Measurements from ENCODE around the gene ZNF786. TPM values are rescaled to one million over a fixed set of nuclear protein-coding genes. Genes with fewer than 3 reads are reported as not detected.
"Not testable (repeated sequence)": the region's sequence is repeated elsewhere in the genome, so short reads cannot be mapped to it uniquely, and the experiment has no call there.

ZNF786 gene
- total RNA-seq, 4 donors from 2014 or later, result 8.3 to 19.1 (median 16.3) TPM

DNA sequence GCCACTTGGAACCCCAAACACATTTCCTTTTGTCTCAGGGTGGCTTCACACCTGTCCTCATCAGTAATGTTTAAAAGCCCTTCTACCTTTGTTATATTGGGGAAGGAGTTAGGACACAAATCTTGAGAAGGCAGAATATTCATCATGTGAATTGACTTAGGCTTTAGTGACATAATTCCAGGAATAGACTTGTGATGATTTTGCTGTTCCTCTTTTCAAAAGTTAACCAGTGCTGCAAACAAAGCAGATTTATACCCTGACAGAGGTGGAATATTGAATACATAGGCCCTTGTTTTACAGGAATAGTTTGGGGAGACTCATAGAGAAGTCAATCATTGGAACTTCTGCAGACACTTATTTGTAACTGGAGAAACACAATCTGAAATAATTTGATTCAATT, 27.0 kb downstream of the ZNF786 start:
- TF ChIP-seq CTCF (IDR thresholded peaks at IDR 0.05) (no peak), POLR2A (IDR thresholded peaks at IDR 0.05) (no peak)
- intact Hi-C loops (cut with DNase I; ENCODE audit: low total_unique reads), result loop anchor here (10.0 kb wide), 1 partner anchor 59 kb away; no protein-coding TSS in a partner anchor
- no peak for DNase-seq (ENCODE audit: low spot score in 2 of 2)
- no peak overlapping the region for H3K4me3 ChIP-seq (ENCODE audit: low read depth, poor library complexity, severe bottlenecking)

GRCh38 chr7:149062217-149062899, 28.2 kb downstream of the ZNF786 start:
- not testable (repeated sequence) for H3K4me3 ChIP-seq (ENCODE audit: low read depth, poor library complexity, severe bottlenecking); DNase-seq (ENCODE audit: low spot score in 2 of 2)
- intact Hi-C loops (cut with DNase I; ENCODE audit: low total_unique reads), result loop anchor here (10.0 kb wide), 1 partner anchor 58 kb away; no protein-coding TSS in a partner anchor
- 86 to 89% methylated on average over 10 of the region's 10 CpGs for WGBS, 2 donors

- 27 to 28% methylated on average over 1 of the region's 1 CpG for WGBS, 2 donors
- TF ChIP-seq CTCF (IDR thresholded peaks at IDR 0.05), result no peak
- no peak for TF ChIP-seq POLR2A (IDR thresholded peaks at IDR 0.05)
- DNase-seq (ENCODE audit: low spot score in 2 of 2), result no peak
- intact Hi-C loops (cut with DNase I; ENCODE audit: low total_unique reads), result loop anchor here (10.0 kb wide), 1 partner anchor 55 kb away; no protein-coding TSS in a partner anchor
- H3K4me3 ChIP-seq (ENCODE audit: low read depth, poor library complexity, severe bottlenecking), result no peak overlapping the region
These were observed 30.4 kb downstream of the ZNF786 start for GRCh38 chr7:149060156-149060555.

- WGBS, 2 donors, result 93 to 95% methylated on average over 8 of the region's 8 CpGs
- no peak overlapping the region for H3K4me3 ChIP-seq (ENCODE audit: low read depth, poor library complexity, severe bottlenecking)
- TF ChIP-seq POLR2A (IDR thresholded peaks at IDR 0.05), result no peak
- intact Hi-C loops (cut with DNase I; ENCODE audit: low total_unique reads), result no loop called here
- no peak for DNase-seq (ENCODE audit: low spot score in 2 of 2)
These were observed 36.6 kb downstream of the ZNF786 start for GRCh38 chr7:149053885-149054284.

- no peak overlapping the region for H3K4me3 ChIP-seq (ENCODE audit: low read depth, poor library complexity, severe bottlenecking)
- TF ChIP-seq POLR2A (IDR thresholded peaks at IDR 0.05) (no peak), CTCF (IDR thresholded peaks at IDR 0.05) (no peak)
- 89 to 91% methylated on average over 1 of the region's 1 CpG for WGBS, 2 donors
- DNase-seq (ENCODE audit: low spot score in 2 of 2), result no peak
- intact Hi-C loops (cut with DNase I; ENCODE audit: low total_unique reads), result no loop called here
These were observed 37.1 kb downstream of the ZNF786 start for GRCh38 chr7:149053384-149053783.

GRCh38 chr7:149050941-149051340, 39.6 kb downstream of the ZNF786 start:
- no peak for TF ChIP-seq POLR2A (IDR thresholded peaks at IDR 0.05)
- no peak for TF ChIP-seq CTCF (IDR thresholded peaks at IDR 0.05)
- intact Hi-C loops (cut with DNase I; ENCODE audit: low total_unique reads), result no loop called here
- DNase-seq (ENCODE audit: low spot score in 2 of 2), result no peak
- H3K4me3 ChIP-seq (ENCODE audit: low read depth, poor library complexity, severe bottlenecking), result no peak overlapping the region
- 89 to 91% methylated on average over 3 of the region's 3 CpGs for WGBS, 2 donors

GRCh38 chr7:149048805-149049204, 41.7 kb downstream of the ZNF786 start:
- H3K4me3 ChIP-seq (ENCODE audit: low read depth, poor library complexity, severe bottlenecking), result no peak overlapping the region
- DNase-seq (ENCODE audit: low spot score in 2 of 2), result no peak
- 96 to 97% methylated on average over 3 of the region's 3 CpGs for WGBS, 2 donors
- no peak for TF ChIP-seq CTCF (IDR thresholded peaks at IDR 0.05)
- TF ChIP-seq POLR2A (IDR thresholded peaks at IDR 0.05), result no peak
- intact Hi-C loops (cut with DNase I; ENCODE audit: low total_unique reads), result no loop called here
